Embryonic facial prominence (tissue), 1 donor: ENCODE results near the gene TMEM198.

Source experiments
- DNase-seq: peaks from one replicate; pipeline ENCODE4 v3.0.0-alpha.2; 2016; ENCODE audit errors: extremely low spot score

TMEM198 gene

GRCh38 chr2:219544567-219544966 is 739 bp downstream of the TMEM198 start:
- no peak for DNase-seq

- DNase-seq = no peak
Observed at GRCh38 chr2:219545295-219545942, 1.6 kb downstream of the TMEM198 start.

DNA sequence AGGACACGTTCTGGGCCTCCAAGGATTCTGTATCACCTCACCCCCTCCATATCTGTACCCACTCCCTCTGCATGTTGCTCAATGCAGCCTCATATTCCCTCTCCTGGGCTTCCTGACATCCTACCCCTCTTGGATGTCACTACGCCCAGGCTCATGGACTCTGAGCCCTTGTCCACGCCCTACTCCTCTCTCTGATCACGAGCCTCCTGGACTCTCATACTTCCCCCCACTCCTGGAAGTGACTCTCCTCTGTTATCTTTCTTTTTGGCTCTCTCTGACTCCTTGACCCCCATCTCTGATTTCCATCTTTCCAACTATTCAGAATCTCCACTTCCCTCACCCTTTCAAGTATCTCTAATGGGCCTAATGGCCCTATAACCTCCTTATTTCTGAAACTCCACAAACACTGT is 2.1 kb downstream of the TMEM198 start:
- no peak for DNase-seq

GRCh38 chr2:219547621-219548020 is 3.8 kb downstream of the TMEM198 start:
- no peak for DNase-seq

GRCh38 chr2:219548990-219549389 is 5.2 kb downstream of the TMEM198 start:
- no peak for DNase-seq

- no peak for DNase-seq
Observed at GRCh38 chr2:219549619-219550018, 5.8 kb downstream of the TMEM198 start.

DNA sequence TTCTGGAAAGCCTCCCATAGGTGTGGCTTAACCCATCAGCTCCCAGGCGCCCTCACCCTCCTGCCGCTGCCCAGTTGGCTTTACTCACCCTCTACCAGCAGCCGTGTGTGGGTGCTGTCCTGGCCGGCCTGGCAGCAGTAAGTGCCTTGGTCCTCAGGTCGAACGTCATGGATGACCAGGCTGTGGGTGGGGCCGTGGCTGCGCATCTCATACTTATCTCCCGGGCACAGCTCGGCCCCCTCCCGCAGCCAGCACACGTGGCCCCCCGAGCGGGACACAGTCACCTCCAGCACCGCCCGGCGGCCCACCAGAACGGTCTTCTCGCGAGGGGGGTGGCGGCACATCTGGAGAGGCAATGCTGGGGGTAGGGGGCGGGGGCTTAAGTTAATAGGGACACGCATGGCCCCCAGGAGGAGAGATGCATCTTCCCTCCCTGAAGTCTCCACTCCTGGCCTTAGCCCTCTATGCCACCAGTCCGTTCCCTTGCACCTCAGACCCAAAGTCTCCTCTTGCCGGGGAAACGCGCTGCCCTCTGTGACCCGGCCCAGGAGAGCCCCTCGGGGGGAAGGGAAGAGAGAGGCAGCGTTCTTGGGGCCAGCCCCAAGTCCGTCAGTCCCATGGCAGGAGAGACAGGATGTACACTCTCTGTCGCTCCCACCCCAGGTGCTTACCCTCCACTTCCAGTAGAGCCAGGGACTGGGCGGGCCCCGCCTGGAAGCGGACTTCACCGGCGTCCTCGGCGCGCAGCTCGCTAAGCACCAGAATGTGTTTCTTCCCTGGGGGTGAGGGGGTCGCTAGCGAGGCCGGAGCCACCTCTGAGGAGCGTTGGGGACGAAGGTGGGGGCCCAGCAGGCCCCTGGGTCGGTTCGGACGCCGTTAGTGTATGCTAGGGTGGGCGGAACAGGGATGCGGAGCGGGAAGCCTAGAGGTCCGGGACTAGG is 7.9 kb downstream of the TMEM198 start:
- no peak for DNase-seq

DNA sequence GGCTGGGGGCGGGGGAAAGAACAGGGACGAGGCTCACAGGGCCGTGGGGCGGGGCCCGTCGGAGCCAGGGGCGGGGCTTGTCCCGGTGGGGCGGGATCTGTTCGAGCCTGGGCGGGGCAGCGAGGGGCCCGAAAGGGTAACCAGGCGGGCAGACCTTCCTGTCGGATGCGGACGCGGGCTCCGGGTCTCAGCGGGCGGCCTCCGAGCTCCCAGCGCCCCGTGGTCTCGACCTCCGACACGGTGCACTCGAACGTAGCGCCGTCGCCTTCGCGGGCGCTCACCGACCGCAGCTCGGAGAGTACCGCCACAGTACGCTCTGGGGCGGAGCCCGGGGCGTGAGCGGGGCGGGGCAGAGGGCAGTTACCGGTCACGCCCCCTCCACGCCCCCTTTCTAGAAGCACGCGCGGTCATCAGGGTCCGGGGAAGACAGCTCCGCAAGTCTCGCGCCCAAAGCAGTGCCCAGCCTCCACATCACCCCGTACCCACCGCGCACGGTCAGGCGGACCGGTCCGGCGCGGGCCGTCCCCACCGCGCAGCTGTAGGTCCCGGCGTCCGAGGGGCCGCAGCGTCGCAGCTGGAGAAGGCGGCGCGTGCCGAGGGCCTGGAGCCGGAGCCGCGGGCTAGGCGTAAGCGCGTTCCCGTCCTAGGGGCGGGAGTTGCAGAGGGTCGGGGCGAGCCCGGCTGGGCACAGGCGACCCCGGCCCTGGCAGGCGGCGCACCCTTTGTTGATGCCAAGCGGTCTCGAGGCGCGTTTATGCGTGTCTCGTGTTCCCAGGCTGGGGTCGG is 8.7 kb downstream of the TMEM198 start:
- peak; percentile 42 for DNase-seq

- DNase-seq = no peak
Observed at GRCh38 chr2:219553168-219553417, 9.3 kb downstream of the TMEM198 start.

GRCh38 chr2:219553463-219553963 is 9.7 kb downstream of the TMEM198 start:
- DNase-seq = no peak

DNA sequence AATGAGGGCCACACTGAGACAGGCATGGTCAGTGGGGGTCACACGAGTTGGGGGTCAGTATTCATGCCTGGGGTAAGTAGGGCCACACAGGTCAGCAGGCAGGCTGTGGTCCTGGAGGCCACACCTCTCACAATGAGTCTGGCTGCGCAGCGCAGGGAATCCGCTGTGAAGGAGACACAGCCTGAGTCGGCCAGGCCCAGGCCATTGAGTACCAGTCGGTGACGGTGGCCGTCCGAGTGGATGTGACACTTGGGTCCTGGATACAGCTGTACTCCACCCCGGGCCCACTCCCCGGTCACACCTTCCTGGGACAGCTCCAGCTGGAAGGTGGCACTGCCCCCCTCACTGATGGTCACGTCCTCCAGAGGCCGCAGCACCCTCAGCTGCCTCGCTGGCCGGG is 10.5 kb downstream of the TMEM198 start:
- no peak for DNase-seq

GRCh38 chr2:219555956-219556355 is 12.1 kb downstream of the TMEM198 start:
- DNase-seq = no peak

DNA sequence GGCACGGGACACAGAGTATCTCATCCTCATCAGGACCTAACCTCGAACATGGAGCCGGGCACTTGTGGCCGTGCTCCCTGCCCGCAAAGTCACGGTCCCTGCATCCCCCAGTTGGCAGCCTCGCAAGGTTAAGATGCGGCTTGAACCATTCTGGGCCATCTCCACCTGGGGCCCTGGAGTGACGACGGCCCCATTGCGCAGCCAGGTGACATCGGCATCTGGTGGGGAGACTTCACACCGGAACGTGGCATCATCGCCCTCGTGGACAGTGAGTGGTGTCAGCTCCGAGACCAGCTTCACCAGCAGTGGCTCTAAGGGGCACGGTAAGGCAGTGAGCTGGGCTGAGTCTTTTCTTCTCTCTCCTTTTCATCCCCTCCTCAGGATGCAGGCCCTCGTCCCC is 12.6 kb downstream of the TMEM198 start:
- no peak for DNase-seq

GRCh38 chr2:219557320-219557719 is 13.5 kb downstream of the TMEM198 start:
- no peak for DNase-seq

- DNase-seq = no peak
Observed at GRCh38 chr2:219557791-219558785, 14.3 kb downstream of the TMEM198 start.

DNA sequence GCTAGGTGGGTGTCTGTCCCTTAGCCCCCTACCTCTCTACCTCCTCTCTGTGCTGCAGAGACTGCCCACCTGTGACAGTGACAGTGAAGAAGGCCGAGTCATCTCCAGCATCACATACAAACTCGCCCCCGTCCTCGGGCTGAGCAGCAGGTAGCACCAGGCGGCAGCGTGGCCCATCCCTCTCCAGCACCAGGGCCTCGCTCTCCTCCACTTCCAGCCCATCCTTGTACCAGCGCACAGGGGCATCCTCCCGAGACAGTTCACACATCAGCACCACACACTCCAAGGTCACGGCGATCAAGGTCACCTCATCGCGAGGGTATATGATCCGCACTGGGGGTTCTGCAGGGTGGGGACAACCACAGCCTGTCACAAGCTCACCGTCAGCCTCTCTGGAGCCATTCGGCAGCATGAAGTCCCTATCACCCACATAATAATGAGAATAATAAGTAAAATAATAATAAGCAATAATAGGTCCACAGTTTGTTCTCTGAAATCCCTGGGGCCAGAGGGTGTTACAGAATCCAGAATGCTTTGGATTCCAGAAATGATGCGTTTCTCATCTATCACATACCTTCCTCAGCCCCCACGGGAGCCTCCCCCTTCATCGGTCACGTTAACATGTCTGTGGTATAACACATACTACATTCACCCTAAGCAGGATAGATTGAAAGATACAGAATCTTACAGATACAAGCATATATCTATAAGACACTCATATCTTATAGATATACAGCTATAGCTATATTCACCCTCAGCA is 15.5 kb downstream of the TMEM198 start:
- DNase-seq = no peak

GRCh38 chr2:219560037-219560892 is 16.4 kb downstream of the TMEM198 start:
- no peak for DNase-seq

DNA sequence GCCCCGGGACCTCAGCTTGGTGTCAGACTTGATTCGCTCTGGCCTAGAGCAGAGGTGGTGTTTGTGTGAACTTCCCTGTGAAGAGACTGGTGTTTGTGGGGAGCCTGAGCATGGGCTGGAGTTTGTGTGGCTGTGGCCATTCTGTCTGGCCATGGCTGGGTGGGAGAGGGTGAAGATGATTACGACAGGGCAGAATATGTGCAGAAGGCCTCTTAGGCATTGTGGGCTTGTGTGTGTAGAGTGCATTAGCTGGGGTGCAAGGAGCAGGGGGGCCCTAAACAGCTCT is 17.0 kb downstream of the TMEM198 start:
- no peak for DNase-seq

DNA sequence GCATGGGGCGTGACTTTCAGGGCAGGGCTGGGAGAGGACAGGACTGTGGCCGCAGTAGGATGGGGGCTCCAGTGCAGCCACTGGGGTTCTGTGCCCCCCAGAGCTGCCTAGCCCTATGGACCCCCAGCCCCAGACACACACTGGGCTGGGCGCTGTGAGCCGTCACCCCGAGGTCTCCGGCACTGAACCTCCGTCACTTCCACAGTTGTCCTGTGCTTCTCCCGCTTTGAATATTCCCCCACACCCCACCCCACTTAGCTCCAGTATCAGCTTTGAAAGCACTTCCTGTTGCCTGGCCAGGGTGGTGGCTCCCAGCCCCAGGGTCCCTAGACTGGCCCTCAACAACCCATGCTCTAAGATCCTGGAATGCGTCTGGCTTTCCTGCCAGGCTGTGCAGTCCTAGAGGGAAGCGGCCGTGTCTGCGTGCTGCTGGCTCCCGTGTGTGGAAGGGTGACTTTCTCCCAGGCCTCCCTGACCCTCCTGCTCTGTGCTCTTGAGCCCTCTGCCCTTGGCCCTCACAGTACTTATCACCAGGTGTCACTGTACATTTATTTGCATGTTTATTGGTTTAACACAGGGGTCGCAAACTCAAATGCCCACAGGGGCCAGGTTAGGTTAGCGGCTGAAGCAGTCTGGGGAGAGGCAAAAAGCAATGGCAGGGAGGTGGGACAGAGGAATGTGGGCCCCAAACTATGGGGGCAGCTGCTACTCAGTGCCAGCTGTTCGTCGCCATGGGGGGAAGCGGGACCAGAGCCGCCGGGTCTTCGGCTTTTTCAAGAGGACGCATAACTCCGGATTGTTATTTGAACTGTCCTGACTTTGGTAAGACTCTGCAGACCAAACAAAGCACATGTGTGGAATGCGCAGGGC is 17.6 kb downstream of the TMEM198 start:
- DNase-seq = no peak
